Activated T-helper 1 cell treated with anti-CD3 and anti-CD28 coated beads, Interleukin-2, amount 50 U/mL, for 16 hours (primary cell): ENCODE results near the gene PNCK.

Experiments used
- DNase-seq, 2 donors: peaks; one replicate each; pipeline ENCODE4 v3.0.0-alpha.2; 2020; ENCODE audit warnings: low read depth in 1 of 2, low spot score in 1 of 2

Gene PNCK

DNA sequence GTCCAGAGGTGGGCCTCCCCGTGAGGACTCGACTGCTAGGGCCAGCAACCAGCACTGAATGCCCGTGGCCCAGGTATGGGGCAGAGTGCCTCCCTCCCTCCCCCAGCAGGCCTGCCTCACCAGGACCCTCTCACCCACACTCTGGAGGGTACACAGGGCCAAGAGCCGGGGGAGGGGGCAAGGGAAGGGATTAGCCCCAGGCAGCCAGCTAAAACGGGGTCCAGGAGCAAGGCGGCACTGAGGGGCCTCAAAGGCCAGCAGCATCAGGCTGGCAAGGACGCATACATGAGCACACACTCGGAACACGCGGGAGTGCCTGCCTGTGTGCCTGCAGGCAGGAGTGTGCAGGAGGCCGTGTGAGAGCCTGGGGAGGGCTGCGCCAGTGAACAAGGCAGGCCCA lies 44.9 kb downstream of the PNCK start:
- DNase-seq: no peak

GRCh38 chrX:153628129-153628528 lies 45.5 kb downstream of the PNCK start:
- no peak for DNase-seq

DNA sequence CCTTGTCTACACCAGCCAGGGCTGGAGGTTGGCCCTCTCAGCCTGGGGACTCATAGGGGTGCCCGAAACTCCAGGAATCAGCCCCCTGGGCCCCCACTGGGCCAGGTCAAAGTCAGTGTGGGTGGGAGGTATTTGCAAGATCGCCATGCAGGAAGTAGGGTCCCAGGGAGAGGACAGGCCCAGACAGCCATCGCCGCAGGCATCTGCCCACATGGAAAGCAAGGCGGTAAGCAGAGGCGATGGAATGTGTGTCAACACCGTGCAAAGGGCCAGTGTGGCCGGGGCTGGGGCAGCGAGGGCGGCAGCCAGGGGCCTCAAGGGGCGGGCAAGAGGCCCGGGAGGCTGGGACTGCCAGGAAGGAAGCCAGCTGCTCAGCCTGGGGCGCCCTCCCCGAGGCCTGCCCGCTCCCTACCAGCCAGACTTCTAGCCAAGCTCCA lies 45.9 kb downstream of the PNCK start:
- DNase-seq: no peak

GRCh38 chrX:153626863-153627674 lies 46.5 kb downstream of the PNCK start:
- no peak for DNase-seq

DNA sequence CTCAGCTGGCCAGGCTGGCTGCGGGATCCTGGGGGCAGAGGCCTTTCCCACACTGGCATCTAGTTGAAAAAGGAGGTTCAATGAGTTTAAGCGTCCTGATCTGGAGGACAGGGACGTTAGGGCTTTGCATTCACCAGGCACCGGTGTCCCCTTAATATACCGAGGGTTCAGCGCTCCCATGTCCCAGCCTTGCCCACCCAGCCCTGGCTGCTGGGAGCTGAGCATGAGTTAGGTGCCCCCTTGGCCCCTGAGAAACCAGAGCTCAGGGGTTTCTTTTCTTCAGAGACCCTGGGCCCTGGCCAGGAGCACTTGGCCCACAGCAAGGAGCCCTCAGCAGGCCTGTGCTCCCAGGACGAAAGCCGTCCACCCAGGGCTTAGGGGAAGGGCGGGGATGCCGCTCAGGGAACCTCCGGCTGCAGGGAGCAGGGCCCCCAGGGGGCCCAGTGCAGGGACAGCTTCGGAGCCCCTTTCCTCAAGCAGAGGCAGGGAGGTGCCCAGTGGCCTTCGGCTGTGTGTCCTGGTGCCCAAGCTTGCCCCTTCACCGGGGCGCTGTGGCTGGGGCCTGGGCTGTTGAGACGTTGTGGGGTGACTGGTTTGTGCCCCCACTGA lies 47.5 kb downstream of the PNCK start:
- DNase-seq: no peak

- DNase-seq: no peak
Measured at GRCh38 chrX:153625271-153626024, 48.2 kb downstream of the PNCK start.

- DNase-seq: no peak
Measured at GRCh38 chrX:153624196-153625091, 49.2 kb downstream of the PNCK start.

GRCh38 chrX:153623310-153624029 lies 50.1 kb downstream of the PNCK start:
- DNase-seq: no peak

GRCh38 chrX:153622661-153623309 lies 50.8 kb downstream of the PNCK start:
- DNase-seq: no peak

- DNase-seq: no peak
Measured at GRCh38 chrX:153621949-153622598, 51.5 kb downstream of the PNCK start.

GRCh38 chrX:153620576-153620975 lies 53.0 kb downstream of the PNCK start:
- no peak for DNase-seq
